Uterus (tissue), 4 donors: ENCODE results near the gene DHX40. TPM values are rescaled to one million over a fixed set of nuclear protein-coding genes. Genes with fewer than 3 reads are reported as not detected.

Experiments used
- DNase-seq, 2 donors: peaks; one replicate each; pipeline ENCODE4 v3.0.0-alpha.2; 2019 to 2020
- H3K27ac ChIP-seq, 2 donors: fragments of 200-600 bp; sonication (generic); 1 replicate in 1 of 2; 2 replicates in 1 of 2; pipeline ENCODE4 v1.5.1; 2016 to 2018
- H3K27me3 ChIP-seq, 2 donors: fragments of 200-600 bp; sonication (generic); one replicate each; pipeline ENCODE4 v1.5.1; 2018 to 2019; ENCODE audit warnings: control low read depth in 1 of 2
- H3K36me3 ChIP-seq, 2 donors: fragments of 200-600 bp; sonication (generic); one replicate each; pipeline ENCODE4 v1.5.1; 2019; ENCODE audit warnings: control low read depth in 1 of 2
- H3K4me1 ChIP-seq, 2 donors: fragments of 200-600 bp; sonication (generic); one replicate each; pipeline ENCODE4 v1.5.1; 2018 to 2019; ENCODE audit warnings: control low read depth in 1 of 2
- H3K4me3 ChIP-seq, 2 donors: fragments of 200-600 bp; sonication (generic); 1 replicate in 1 of 2; 2 replicates in 1 of 2; pipeline ENCODE4 v1.5.1; 2018 to 2019; ENCODE audit warnings: mild to moderate bottlenecking in 1 of 2
- H3K9me3 ChIP-seq, 2 donors: fragments of 200-600 bp; sonication (generic); one replicate each; pipeline ENCODE4 v1.5.1; 2019; ENCODE audit warnings: control low read depth in 1 of 2
- POLR2A ChIP-seq, 2 donors: fragments of 450-650 bp; IDR thresholded peaks; one replicate each; pipeline ENCODE4 v1.6.1; 2016; ENCODE audit warnings: antibody characterized with exemption in 2 of 2, mild to moderate bottlenecking in 1 of 2, moderate library complexity in 1 of 2
- intact Hi-C: fragments of 100-400 bp; cut with DNase I; formaldehyde crosslinking; loops from one replicate; pipeline ENCODE4 v1.15.1; 2023; ENCODE audit warnings: low total_unique reads
- total RNA-seq, 4 donors: library from RNA; depleted of rRNA in 3 of 4; stranded (reverse); fragments of >200 nt in 3 of 4; gene quantifications; one replicate each; pipeline versions ENCODE4 v1.1.0 to v1.2.4, GENCODE V29; 2014 to 2023
- TF ChIP-seq, protein P1 (sequence below), 4 experiments: fragments of 200-600 bp in 2 of 4; fragments of 450-650 bp in 2 of 4; sonication (generic) in 2 of 4; IDR thresholded peaks; one replicate each; pipeline ENCODE4 v1.5.1; 2016 to 2019; ENCODE audit warnings: antibody characterized with exemption in 4 of 4, mild to moderate bottlenecking in 2 of 4, moderate library complexity in 1 of 4
- donor health status: DM: yes; HTN: yes; CAD: no.

The DHX40 gene
- total RNA-seq, 4 donors from 2014 or later, result 15.0 to 113 (median 29.8) TPM

DNA sequence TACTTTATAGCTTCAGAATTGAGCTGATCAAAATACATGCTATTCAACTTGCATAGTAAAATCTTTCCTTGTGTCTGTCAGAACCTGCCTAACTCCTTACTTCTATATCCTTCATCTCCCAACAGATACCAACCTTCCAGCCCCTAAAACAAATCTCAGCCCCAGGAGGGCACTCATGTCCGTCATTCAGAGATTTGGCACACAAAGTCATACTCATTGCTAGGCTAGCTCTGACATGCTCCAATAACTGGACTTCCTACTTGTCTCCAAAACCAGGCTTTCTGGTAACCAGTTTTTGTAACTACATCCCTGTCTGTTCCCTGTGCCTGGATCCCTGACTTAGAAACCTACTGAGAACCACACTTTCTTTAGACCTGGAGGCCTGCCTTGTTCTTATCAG lies 37.5 kb upstream of the DHX40 start:
- H3K9me3 ChIP-seq, result no peaks in the 10 kb centered on the region
- H3K36me3 ChIP-seq, result no peaks in the 10 kb centered on the region
- intact Hi-C loops, result no loop called here
- H3K4me1 ChIP-seq, result no peaks in the 10 kb centered on the region
- no peaks in the 10 kb centered on the region for H3K27me3 ChIP-seq
- no peak overlapping the region for H3K27ac ChIP-seq
- TF ChIP-seq, protein P1, sequence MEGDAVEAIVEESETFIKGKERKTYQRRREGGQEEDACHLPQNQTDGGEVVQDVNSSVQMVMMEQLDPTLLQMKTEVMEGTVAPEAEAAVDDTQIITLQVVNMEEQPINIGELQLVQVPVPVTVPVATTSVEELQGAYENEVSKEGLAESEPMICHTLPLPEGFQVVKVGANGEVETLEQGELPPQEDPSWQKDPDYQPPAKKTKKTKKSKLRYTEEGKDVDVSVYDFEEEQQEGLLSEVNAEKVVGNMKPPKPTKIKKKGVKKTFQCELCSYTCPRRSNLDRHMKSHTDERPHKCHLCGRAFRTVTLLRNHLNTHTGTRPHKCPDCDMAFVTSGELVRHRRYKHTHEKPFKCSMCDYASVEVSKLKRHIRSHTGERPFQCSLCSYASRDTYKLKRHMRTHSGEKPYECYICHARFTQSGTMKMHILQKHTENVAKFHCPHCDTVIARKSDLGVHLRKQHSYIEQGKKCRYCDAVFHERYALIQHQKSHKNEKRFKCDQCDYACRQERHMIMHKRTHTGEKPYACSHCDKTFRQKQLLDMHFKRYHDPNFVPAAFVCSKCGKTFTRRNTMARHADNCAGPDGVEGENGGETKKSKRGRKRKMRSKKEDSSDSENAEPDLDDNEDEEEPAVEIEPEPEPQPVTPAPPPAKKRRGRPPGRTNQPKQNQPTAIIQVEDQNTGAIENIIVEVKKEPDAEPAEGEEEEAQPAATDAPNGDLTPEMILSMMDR (IDR thresholded peaks at IDR 0.05), result no peak
- no peak for TF ChIP-seq POLR2A (IDR thresholded peaks at IDR 0.05)
- H3K4me3 ChIP-seq, result no peak overlapping the region
- no peak for DNase-seq

DNA sequence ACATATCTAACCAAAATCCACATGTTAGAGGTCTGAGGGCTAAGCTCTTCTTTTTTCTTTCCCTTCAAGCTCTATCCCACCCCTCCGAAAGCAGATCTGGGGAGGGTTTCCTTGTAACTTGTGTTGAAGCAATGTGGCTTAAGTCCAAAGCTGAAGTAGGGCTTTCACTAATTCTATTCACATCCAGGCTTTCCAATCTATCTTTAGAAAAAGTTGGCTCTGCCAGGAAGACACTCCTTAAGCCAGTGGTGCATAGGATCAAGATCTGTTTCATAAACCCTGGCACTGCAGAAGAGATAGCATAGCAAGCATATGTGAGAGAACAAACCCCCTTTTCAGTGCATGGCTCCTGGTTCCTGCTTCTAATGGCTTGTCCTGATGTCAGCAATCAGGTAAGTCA lies 34.9 kb upstream of the DHX40 start:
- DNase-seq, result no peak
- TF ChIP-seq, protein P1 (IDR thresholded peaks at IDR 0.05), result no peak
- TF ChIP-seq POLR2A (IDR thresholded peaks at IDR 0.05), result no peak
- Histone ChIP-seq H3K4me1 (no peaks in the 10 kb centered on the region), H3K4me3 (no peak overlapping the region), H3K27me3 (no peaks in the 10 kb centered on the region), H3K27ac (no peak overlapping the region), H3K36me3 (no peaks in the 10 kb centered on the region), H3K9me3 (no peaks in the 10 kb centered on the region)
- intact Hi-C loops, result no loop called here

DNA sequence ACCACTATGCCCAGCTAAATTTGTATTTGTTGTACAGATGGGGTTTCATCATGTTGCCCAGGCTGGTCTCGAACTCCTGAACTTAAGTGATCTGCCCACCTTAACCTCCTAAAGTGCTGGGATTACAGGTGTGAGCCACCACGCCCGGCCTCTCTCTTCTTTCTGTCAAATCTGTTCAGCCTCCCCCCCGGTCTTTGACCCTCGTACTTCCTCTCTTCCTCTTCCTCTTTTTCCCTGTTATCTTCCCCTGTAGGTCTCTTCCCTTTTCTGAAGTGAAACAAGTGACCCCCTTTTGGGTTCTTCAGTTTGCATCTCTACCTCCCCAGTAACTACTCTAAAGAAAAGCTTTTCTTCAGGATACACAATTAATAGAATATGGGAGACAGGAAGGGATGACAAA lies 31.7 kb upstream of the DHX40 start:
- H3K27ac ChIP-seq, result no peak overlapping the region
- TF ChIP-seq POLR2A (IDR thresholded peaks at IDR 0.05), result no peak
- TF ChIP-seq, protein P1 (IDR thresholded peaks at IDR 0.05), result no peak
- H3K4me3 ChIP-seq, result no peak overlapping the region
- intact Hi-C loops, result no loop called here
- no peaks in the 10 kb centered on the region for H3K27me3 ChIP-seq
- H3K4me1 ChIP-seq, result no peaks in the 10 kb centered on the region
- no peaks in the 10 kb centered on the region for H3K36me3 ChIP-seq
- DNase-seq, result no peak
- H3K9me3 ChIP-seq, result no peaks in the 10 kb centered on the region

DNA sequence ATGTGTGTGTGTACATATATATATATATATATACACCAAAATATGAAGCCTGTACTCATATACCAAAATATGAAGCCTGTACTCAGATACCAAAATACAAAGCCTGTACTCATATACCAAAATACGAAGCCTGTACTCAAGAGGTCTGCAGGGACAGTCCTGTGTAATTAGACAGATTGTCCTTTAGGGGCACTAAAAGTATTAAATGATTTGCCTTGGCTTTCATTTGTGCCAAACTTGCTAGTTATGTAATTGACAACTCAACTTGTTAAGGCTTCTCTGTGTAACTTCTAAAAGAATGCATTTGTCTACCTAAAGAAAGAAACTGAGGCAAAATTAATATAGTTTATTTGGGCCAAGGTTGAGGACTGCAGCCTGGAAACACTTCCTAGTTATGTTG lies 30.8 kb upstream of the DHX40 start:
- intact Hi-C loops, result no loop called here
- Histone ChIP-seq H3K27me3 (no peaks in the 10 kb centered on the region), H3K27ac (no peak overlapping the region), H3K9me3 (no peaks in the 10 kb centered on the region), H3K36me3 (no peaks in the 10 kb centered on the region), H3K4me1 (no peaks in the 10 kb centered on the region), H3K4me3 (no peak overlapping the region)
- no peak for DNase-seq
- TF ChIP-seq, protein P1 (IDR thresholded peaks at IDR 0.05), result no peak
- no peak for TF ChIP-seq POLR2A (IDR thresholded peaks at IDR 0.05)

DNA sequence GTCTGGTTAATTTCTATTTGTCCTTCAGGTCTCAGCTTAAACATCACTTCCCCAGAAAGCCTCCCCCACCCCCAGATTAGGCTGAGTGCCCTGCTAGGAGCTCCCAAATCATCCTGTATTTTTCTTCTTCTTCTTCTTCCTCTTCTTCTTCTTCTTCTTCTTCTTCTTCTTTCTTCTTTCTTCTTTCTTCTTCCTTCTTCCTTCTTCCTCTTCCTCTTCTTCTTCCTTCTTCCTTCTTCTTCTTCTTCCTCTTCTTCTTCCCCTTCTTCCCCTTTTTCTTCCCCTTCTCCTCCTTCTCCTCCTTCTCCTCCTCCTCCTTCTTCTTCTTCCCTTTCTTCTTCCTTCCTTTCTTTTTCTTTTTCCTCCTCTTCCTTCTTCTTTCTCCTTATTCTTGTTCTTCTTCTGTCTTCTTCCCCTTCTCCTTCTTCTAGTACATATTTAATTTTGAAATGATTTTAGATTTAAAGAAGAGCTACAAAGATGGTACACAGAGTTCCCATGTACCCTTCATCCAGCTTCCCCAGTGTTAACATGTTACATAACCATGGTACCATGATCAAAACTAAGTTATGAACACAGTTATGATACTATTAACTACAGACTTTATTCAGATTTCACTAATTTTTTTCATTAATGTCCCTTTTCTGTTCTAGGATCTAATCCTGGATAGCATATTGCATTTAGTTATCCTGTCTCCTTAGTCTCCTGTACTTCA lies 27.1 kb upstream of the DHX40 start:
- Histone ChIP-seq H3K4me1 (no peaks in the 10 kb centered on the region), H3K4me3 (no peak overlapping the region), H3K9me3 (no peaks in the 10 kb centered on the region), H3K27me3 (no peaks in the 10 kb centered on the region), H3K36me3 (no peaks in the 10 kb centered on the region), H3K27ac (no peak overlapping the region)
- intact Hi-C loops, result no loop called here
- no peak for DNase-seq
- TF ChIP-seq POLR2A (IDR thresholded peaks at IDR 0.05), result no peak
- TF ChIP-seq, protein P1 (IDR thresholded peaks at IDR 0.05), result no peak
